H1 (cell line): ENCODE results near the gene BHLHE23. TPM values are rescaled to one million over a fixed set of nuclear protein-coding genes. Genes with fewer than 3 reads are reported as not detected.

Experiments
- CTCF ChIA-PET: fragments of 300-600 bp; sonication (Branson Sonifier 250); formaldehyde crosslinking; loops from one replicate; lab custom pipeline; 2021; ENCODE audit not compliant: partially characterized antibody; lab: Charles Lee
- POLR2A ChIA-PET: fragments of 300-600 bp; sonication (Branson Sonifier 250); formaldehyde crosslinking; loops from one replicate; lab custom pipeline; 2021; ENCODE audit warnings: inconsistent platforms; ENCODE audit not compliant: partially characterized antibody; lab: Charles Lee
- DNase-seq, 2 experiments: peaks; one replicate each; pipeline versions ENCODE4 v3.0.0 to v3.0.0-alpha.2; 2010 to 2022; ENCODE audit warnings: low spot score in 2 of 2, low read depth in 1 of 2, mixed read lengths in 1 of 2
- FAIRE-seq: peaks from 2 replicates; lab custom pipeline; 2011; peaks lifted over from hg19 to GRCh38; lab: Jason Lieb, UNC
- H2AFZ ChIP-seq: 2 replicates; pipeline ENCODE4 v1.8.1; 2012; ENCODE audit warnings: low read length, inconsistent platforms
- H2AK5ac ChIP-seq: 2 replicates; pipeline ENCODE4 v1.6.1; 2013; ENCODE audit warnings: low read depth, low read length
- H2BK120ac ChIP-seq: replicated peaks from 2 replicates; pipeline ENCODE3; 2013; ENCODE audit warnings: low read depth, low read length, inconsistent platforms
- H2BK12ac ChIP-seq: 2 replicates; pipeline ENCODE4 v1.6.1; 2013; ENCODE audit warnings: low read depth, low read length
- H2BK15ac ChIP-seq: 2 replicates; pipeline ENCODE4 v1.6.1; 2013; ENCODE audit warnings: low read length
- H2BK20ac ChIP-seq: 2 replicates; pipeline ENCODE4 v1.6.1; 2013; ENCODE audit warnings: low read length
- H2BK5ac ChIP-seq: 2 replicates; pipeline ENCODE4 v1.6.1; 2013; ENCODE audit warnings: low read depth, low read length
- H3K14ac ChIP-seq: 2 replicates; pipeline ENCODE4 v1.6.1; 2013; ENCODE audit warnings: inconsistent platforms; ENCODE audit not compliant: insufficient read length
- H3K18ac ChIP-seq: 2 replicates; pipeline ENCODE4 v1.6.1; 2013; ENCODE audit warnings: low read length; ENCODE audit errors: extremely low read depth
- H3K23ac ChIP-seq: 2 replicates; pipeline ENCODE4 v1.6.1; 2013; ENCODE audit warnings: inconsistent platforms; ENCODE audit not compliant: insufficient read length
- H3K23me2 ChIP-seq: 2 replicates; pipeline ENCODE4 v1.6.1; 2013; ENCODE audit warnings: low read depth, low read length
- H3K27ac ChIP-seq: 2 replicates; pipeline ENCODE4 v1.6.1; 2011; ENCODE audit warnings: low read depth, low read length, inconsistent platforms
- H3K27me3 ChIP-seq, 4 experiments: replicated peaks in 1 of 4; 1 replicate in 1 of 4; 2 replicates in 3 of 4; pipeline versions ENCODE4 v1.6.1 to v1.8.1; 2011 to 2013; ENCODE audit warnings: low read length in 3 of 4, mild to moderate bottlenecking in 3 of 4, inconsistent platforms in 2 of 4, mixed read lengths in 2 of 4, moderate library complexity in 1 of 4; ENCODE audit not compliant: control insufficient read depth in 3 of 4, insufficient read depth in 3 of 4; ENCODE audit errors: extremely low read depth in 1 of 4
- H3K36me3 ChIP-seq, 4 experiments: 2 replicates each; pipeline versions ENCODE4 v1.6.1 to v1.8.1; 2011 to 2013; ENCODE audit warnings: mild to moderate bottlenecking in 4 of 4, low read length in 3 of 4, moderate library complexity in 2 of 4, control low read depth in 1 of 4, inconsistent platforms in 1 of 4; ENCODE audit not compliant: insufficient read depth in 4 of 4, control insufficient read depth in 2 of 4
- H3K4ac ChIP-seq: replicated peaks from 2 replicates; pipeline ENCODE3; 2013; ENCODE audit warnings: low read length, low read depth, mixed read lengths, inconsistent platforms; ENCODE audit not compliant: insufficient read length
- H3K4me1 ChIP-seq, 4 experiments: replicated peaks in 1 of 4; 1 replicate in 1 of 4; 2 replicates in 3 of 4; pipeline versions ENCODE4 v1.6.1 to v1.8.1; 2011 to 2013; ENCODE audit warnings: low read length in 3 of 4, inconsistent platforms in 2 of 4, mixed read lengths in 1 of 4; ENCODE audit not compliant: insufficient read depth in 4 of 4, control insufficient read depth in 3 of 4
- H3K4me2 ChIP-seq, 2 experiments: 2 replicates each; pipeline versions ENCODE4 v1.6.1 to v1.8.1; 2011 to 2013; ENCODE audit warnings: low read depth in 2 of 2, low read length in 2 of 2, control low read depth in 1 of 2, inconsistent platforms in 1 of 2, mild to moderate bottlenecking in 1 of 2; ENCODE audit not compliant: insufficient read depth in 1 of 2
- H3K4me3 ChIP-seq, 4 experiments: fragments of 200-600, 300-600 bp in 1 of 4; sonication (generic), shearing (Covaris generic), sonication (Bioruptor Twin) in 1 of 4; 2 replicates each; pipeline versions ENCODE4 v1.5.1 to v1.8.1; 2011 to 2016; ENCODE audit warnings: low read length in 4 of 4, low read depth in 3 of 4, control low read depth in 2 of 4, inconsistent platforms in 2 of 4, mild to moderate bottlenecking in 2 of 4, mixed read lengths in 1 of 4, moderate library complexity in 1 of 4; ENCODE audit not compliant: insufficient read depth in 2 of 4; ENCODE audit errors: extremely low read depth in 1 of 4
- H3K56ac ChIP-seq: replicated peaks from 2 replicates; pipeline ENCODE3; 2013; ENCODE audit warnings: low read depth, mild to moderate bottlenecking, mixed read lengths, low read length, inconsistent platforms; ENCODE audit not compliant: insufficient read length
- H3K79me1 ChIP-seq: 2 replicates; pipeline ENCODE4 v1.6.1; 2013; ENCODE audit warnings: low read depth, low read length, control low read depth
- H3K79me2 ChIP-seq, 2 experiments: 2 replicates each; pipeline versions ENCODE4 v1.6.1 to v1.8.1; 2012 to 2013; ENCODE audit warnings: low read length in 2 of 2, mild to moderate bottlenecking in 2 of 2, inconsistent platforms in 1 of 2; ENCODE audit not compliant: insufficient read depth in 2 of 2, control insufficient read depth in 1 of 2
- H3K9ac ChIP-seq, 4 experiments: replicated peaks in 1 of 4; 1 replicate in 1 of 4; 2 replicates in 3 of 4; pipeline versions ENCODE4 v1.6.1 to v1.8.1; 2011 to 2013; ENCODE audit warnings: low read depth in 3 of 4, low read length in 3 of 4, control low read depth in 2 of 4, mild to moderate bottlenecking in 2 of 4, moderate library complexity in 2 of 4, inconsistent platforms in 1 of 4; ENCODE audit errors: extremely low read depth in 1 of 4
- H3K9me3 ChIP-seq, 2 experiments: 2 replicates each; pipeline versions ENCODE4 v1.6.1 to v1.8.1; 2012 to 2013; ENCODE audit warnings: mild to moderate bottlenecking in 2 of 2, moderate library complexity in 2 of 2, control low read depth in 1 of 2, inconsistent platforms in 1 of 2, low read depth in 1 of 2, low read length in 1 of 2, mixed read lengths in 1 of 2; ENCODE audit not compliant: insufficient read depth in 2 of 2
- H4K20me1 ChIP-seq, 2 experiments: replicated peaks in 1 of 2; 2 replicates each; pipeline versions ENCODE3 to v1.8.1; 2011 to 2013; ENCODE audit warnings: inconsistent platforms in 2 of 2, low read length in 2 of 2, mild to moderate bottlenecking in 1 of 2; ENCODE audit not compliant: insufficient read depth in 2 of 2, control insufficient read depth in 1 of 2
- H4K5ac ChIP-seq: 2 replicates; pipeline ENCODE4 v1.6.1; 2013; ENCODE audit warnings: low read length, low read depth, mixed read lengths, inconsistent platforms; ENCODE audit not compliant: insufficient read length
- H4K8ac ChIP-seq: 2 replicates; pipeline ENCODE4 v1.8.0; 2013; ENCODE audit warnings: mild to moderate bottlenecking, moderate library complexity, low read length, inconsistent platforms; ENCODE audit not compliant: insufficient read depth; ENCODE audit errors: extremely low read depth
- H4K91ac ChIP-seq: replicated peaks from 2 replicates; pipeline ENCODE3; 2013; ENCODE audit warnings: low read length, mixed read lengths, inconsistent platforms; ENCODE audit not compliant: insufficient read length
- ASH2L ChIP-seq: fragments of 200-600, 300-600 bp; sonication (generic); IDR thresholded peaks from one replicate; pipeline ENCODE4 v1.7.1; 2017; ENCODE audit warnings: low read length
- BCL11A ChIP-seq, 2 experiments: IDR thresholded peaks; one replicate each; pipeline ENCODE4 v1.6.1; 2011; ENCODE audit warnings: low read depth in 2 of 2, low read length in 2 of 2, mild to moderate bottlenecking in 2 of 2
- BRCA1 ChIP-seq: IDR thresholded peaks from 2 replicates; pipeline ENCODE4 v1.6.1; 2012; ENCODE audit warnings: low read depth, low read length, improper control_type of control experiment
- FOSL1 ChIP-seq: IDR thresholded peaks from 2 replicates; pipeline ENCODE4 v1.6.1; 2011; ENCODE audit warnings: mild to moderate bottlenecking, low read depth, low read length, moderate library complexity; ENCODE audit not compliant: insufficient read depth
- PHF8 ChIP-seq: fragments of 200-600 bp; sonication (generic); conservative IDR thresholded peaks from 2 replicates; pipeline ENCODE4 v1.7.1; 2012; ENCODE audit warnings: low read depth, mild to moderate bottlenecking, inconsistent platforms, low read length, moderate library complexity
- POU5F1 ChIP-seq: IDR thresholded peaks from 2 replicates; pipeline ENCODE4 v1.6.1; 2011; ENCODE audit warnings: low read depth, mild to moderate bottlenecking, low read length, moderate library complexity
- SRF ChIP-seq: IDR thresholded peaks from 2 replicates; pipeline ENCODE4 v1.6.1; 2011; ENCODE audit warnings: mild to moderate bottlenecking, low read depth, low read length, moderate library complexity
- TBP ChIP-seq: IDR thresholded peaks from 2 replicates; pipeline ENCODE4 v1.6.1; 2011; ENCODE audit warnings: low read depth, low read length, improper control_type of control experiment
- WGBS, 2 experiments: shearing (Covaris generic) in 1 of 2; methylation state at CpG; one replicate each; pipeline versions ENCODE4 v1.1.6 to v1.1.7; 2013 to 2015; ENCODE audit warnings: low lambda C conversion rate in 2 of 2, mixed read lengths in 2 of 2, inconsistent platforms in 1 of 2, low coverage in 1 of 2, missing lambda C conversion rate in 1 of 2; ENCODE audit not compliant: insufficient replicate concordance in 2 of 2, insufficient coverage in 1 of 2, insufficient read length in 1 of 2; ENCODE audit errors: extremely low coverage in 1 of 2, missing lambda C conversion rate in 1 of 2; 5-methylcytosine and 5-hydroxymethylcytosine counted together
- polyA plus RNA-seq, 7 experiments: library from polyadenylated mRNA; depleted of rRNA in 3 of 7; stranded (reverse) in 5 of 7; unstranded in 2 of 7; fragments of >200 nt in 5 of 7; fragments of 200-250 nt in 2 of 7; gene quantifications; 1 replicate in 5 of 7; 2 replicates in 1 of 7; 4 replicates in 1 of 7; pipeline versions ENCODE4 v1.2.1 to v1.2.3, GENCODE V29; 2011 to 2013; ENCODE audit warnings: missing spikeins in 2 of 7, mixed read lengths in 2 of 7
- total RNA-seq: library from RNA; stranded (reverse); fragmentation: NEBNext Ultra II Directional; extraction: Animal tissue kit (Norgen Biotek cat#: 25700); gene quantifications from 2 replicates; pipeline ENCODE4 v1.2.1, GENCODE V29; 2021

The BHLHE23 gene
- total and polyA plus RNA-seq, 2 of the 8 experiments (the other 6 are each of a cell fraction or from before 2014, with no cell fraction given): 0.47 TPM; not detected in 1

GRCh38 chr20:63025534-63026331 is 19.0 kb upstream of the BHLHE23 start:
- Histone ChIP-seq H3K4me2 (no peak overlapping the region), H3K79me2 (no peaks in the 10 kb centered on the region), H3K27me3 (peaks cover 0 to 5% (median 2%) of the 10 kb centered on the region in 4 experiments; a peak in 3 of 7 replicates), H3K23me2 (no peaks in the 10 kb centered on the region; the same call in 1 of the 2 replicates), H3K27ac (no peak overlapping the region), H3K4ac (no peak overlapping the region), H4K20me1 (no peaks in the 10 kb centered on the region), H2AK5ac (peak overlapping the region; percentile 86; the same call in 1 of the 2 replicates), H3K23ac (no peak overlapping the region), H4K91ac (no peak overlapping the region), H2BK120ac (no peak overlapping the region), H3K9ac (no peak overlapping the region), H3K18ac (no peak overlapping the region; the same call in 1 of the 2 replicates), H2BK5ac (peak overlapping the region; percentile 16), H2BK12ac (peak overlapping the region; percentile 97; the same call in 1 of the 2 replicates), H2AFZ (no peak overlapping the region), H4K8ac (no peak overlapping the region; the same call in 1 of the 2 replicates), H4K5ac (no peak overlapping the region), H3K36me3 (no peaks in the 10 kb centered on the region), H3K4me3 (no peak overlapping the region), H3K56ac (no peak overlapping the region), H3K79me1 (no peaks in the 10 kb centered on the region), H3K14ac (no peak overlapping the region), H3K4me1 (peaks cover 0 to 18% (median 11%) of the 10 kb centered on the region in 4 experiments; a peak in 5 of 7 replicates), H2BK15ac (peak overlapping the region; percentile 92; the same call in 1 of the 2 replicates), H2BK20ac (peak overlapping the region; percentile 48; the same call in 1 of the 2 replicates), H3K9me3 (no peaks in the 10 kb centered on the region)
- FAIRE-seq (no peak), DNase-seq (no peak)
- 84% methylated on average over 39 of the region's 45 CpGs; no CpG with 5 or more reads in 1 of the 2 experiments for WGBS, 2 experiments
- ChIA-PET CTCF (interaction anchor here (0.9 to 2.1 kb wide), 6 partner anchors 17 to 240 kb away, joined by 3 to 8 read pairs (median 4); no protein-coding TSS in a partner anchor), POLR2A (interaction anchor here (0.5 kb wide), 1 partner anchor 26 kb away, joined by 3 read pairs; no protein-coding TSS in a partner anchor)
- TF ChIP-seq POU5F1 (no peak), BCL11A (IDR thresholded peaks at IDR 0.05; ENCODE audit: low read depth in 2 of 2, low read length in 2 of 2) (no peak), BRCA1 (no peak), SRF (no peak), FOSL1 (no peak), TBP (no peak), ASH2L (no peak), PHF8 (no peak)
